Kidney (tissue), 14 donors: ENCODE measurements around the gene RPS15A. TPM values are rescaled to one million over a fixed set of nuclear protein-coding genes. Genes with fewer than 3 reads are reported as not detected.
"Not testable (repeated sequence)": the region's sequence is repeated elsewhere in the genome, so short reads cannot be mapped to it uniquely, and the experiment has no call there.

Experiments
- DNase-seq, 5 donors: peaks; one replicate each; pipeline ENCODE4 v3.0.0-alpha.2; 2013 to 2020
- FAIRE-seq: peaks from 2 replicates; lab custom pipeline; 2012; peaks lifted over from hg19 to GRCh38; lab: Jason Lieb, UNC
- H3K27ac ChIP-seq, 2 donors: one replicate each; pipeline ENCODE4 v1.7.0; 2013; ENCODE audit warnings: low read depth in 2 of 2, low read length in 2 of 2, inconsistent platforms in 1 of 2
- H3K27me3 ChIP-seq: one replicate; pipeline ENCODE4 v1.7.1; 2013; ENCODE audit warnings: low read length, inconsistent platforms; ENCODE audit not compliant: control insufficient read depth, insufficient read depth
- H3K36me3 ChIP-seq, 3 donors: one replicate each; pipeline versions ENCODE4 v1.7.0 to v1.7.1; 2013; ENCODE audit warnings: low read length in 3 of 3, control low read depth in 1 of 3, inconsistent platforms in 1 of 3; ENCODE audit not compliant: insufficient read depth in 3 of 3, control insufficient read depth in 2 of 3
- H3K4me1 ChIP-seq, 3 donors: one replicate each; pipeline versions ENCODE4 v1.7.0 to v1.7.1; 2013; ENCODE audit warnings: low read length in 3 of 3, inconsistent platforms in 1 of 3, low read depth in 1 of 3; ENCODE audit not compliant: control insufficient read depth in 2 of 3, insufficient read depth in 2 of 3
- H3K4me3 ChIP-seq, 3 donors: one replicate each; pipeline versions ENCODE4 v1.7.0 to v1.8.1; 2013; ENCODE audit warnings: low read length in 3 of 3, control low read depth in 1 of 3, inconsistent platforms in 1 of 3
- H3K9ac ChIP-seq, 3 donors: one replicate each; pipeline versions ENCODE4 v1.7.0 to v1.7.1; 2013; ENCODE audit warnings: low read length in 3 of 3, control low read depth in 1 of 3, inconsistent platforms in 1 of 3
- H3K9me3 ChIP-seq, 3 donors: one replicate each; pipeline versions ENCODE4 v1.7.0 to v1.7.1; 2013; ENCODE audit warnings: low read length in 3 of 3, control low read depth in 1 of 3, inconsistent platforms in 1 of 3; ENCODE audit not compliant: control insufficient read depth in 2 of 3, insufficient read depth in 1 of 3
- CTCF ChIP-seq: IDR thresholded peaks from 3 replicates; pipeline ENCODE4 v1.5.1; 2012; ENCODE audit warnings: mild to moderate bottlenecking, moderate library complexity, borderline replicate concordance; ENCODE audit not compliant: insufficient read depth; ENCODE audit errors: extremely low read depth
- intact Hi-C: fragments of 100-400 bp; cut with DNase I; formaldehyde crosslinking; loops from one replicate; pipeline ENCODE4 v1.11.1; 2022
- polyA plus RNA-seq: library from polyadenylated mRNA; stranded (reverse); fragments of 350-450 nt; fragmentation: Illumina TruSeq; extraction: RNeasy Lipid Tissue Mini Kit (QIAGEN cat#74804); gene quantifications from one replicate; pipeline ENCODE4 v1.2.3, GENCODE V29; 2014; ENCODE audit warnings: low read depth, low replicate concordance; ENCODE audit not compliant: insufficient read depth
- total RNA-seq: library from RNA; stranded (reverse); fragmentation: NEBNext Ultra II Directional; extraction: Animal tissue kit (Norgen Biotek cat#: 25700); gene quantifications from one replicate; pipeline ENCODE4 v1.2.1, GENCODE V29; 2021
- donor health status: control.
- donor health status: control.
- donor health status: control.
- donor health status: control.
- donor health status: control.
- donor health status: DM: yes; HTN: yes; CAD: no.
- donor health status: Normal renal cell carcinoma (clear cell type).

Gene RPS15A
- total and polyA plus RNA-seq, 2 donors from 2014 or later: 918 to 1,519 TPM

- TF ChIP-seq CTCF: peak; percentile 42
- H3K9me3 ChIP-seq, H3K27me3 ChIP-seq, H3K27ac ChIP-seq, H3K9ac ChIP-seq, FAIRE-seq, H3K4me1 ChIP-seq, intact Hi-C loops, H3K4me3 ChIP-seq, H3K36me3 ChIP-seq: not testable (repeated sequence)
- peak in 1 of 5 donors; percentile 4 for DNase-seq
These were observed 30.3 kb downstream of the RPS15A start for GRCh38 chr16:18759598-18760520.

DNA sequence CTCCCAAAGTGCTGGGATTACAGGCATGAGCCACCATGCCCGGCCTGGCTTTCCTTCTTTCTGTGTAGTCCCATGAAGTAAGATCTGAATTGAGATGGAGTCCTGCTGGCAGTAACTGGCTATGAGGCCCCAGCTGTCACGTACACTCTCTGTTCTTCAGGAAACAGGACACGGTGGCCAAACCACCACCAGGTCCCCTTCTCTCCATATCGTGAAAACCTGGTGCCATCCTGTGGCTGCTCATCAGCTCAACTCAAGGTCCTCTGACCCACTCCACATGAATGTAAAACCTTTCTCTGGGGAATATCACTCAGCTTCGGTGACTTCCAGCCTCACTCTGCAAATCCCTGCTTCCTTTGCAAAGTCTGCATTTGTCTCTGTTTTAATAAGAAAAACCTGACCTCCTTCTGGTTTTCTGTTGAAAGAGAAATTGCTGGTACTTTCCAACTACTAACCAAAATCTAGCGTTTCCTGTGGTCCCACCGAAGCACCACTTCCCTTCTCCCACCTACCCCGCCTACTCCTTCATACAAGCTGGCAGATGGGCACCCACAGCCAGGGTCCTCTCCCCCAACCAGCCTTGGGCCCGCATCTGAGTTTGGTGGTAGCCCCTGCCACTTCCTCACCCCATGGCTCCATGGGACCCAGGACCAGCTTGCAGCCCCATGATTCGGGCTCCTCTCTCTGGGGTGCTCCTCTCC is 32.0 kb downstream of the RPS15A start:
- intact Hi-C loops, DNase-seq, H3K9ac ChIP-seq, H3K4me3 ChIP-seq, H3K27ac ChIP-seq, H3K36me3 ChIP-seq, H3K9me3 ChIP-seq, H3K27me3 ChIP-seq, FAIRE-seq, H3K4me1 ChIP-seq: not testable (repeated sequence)

DNA sequence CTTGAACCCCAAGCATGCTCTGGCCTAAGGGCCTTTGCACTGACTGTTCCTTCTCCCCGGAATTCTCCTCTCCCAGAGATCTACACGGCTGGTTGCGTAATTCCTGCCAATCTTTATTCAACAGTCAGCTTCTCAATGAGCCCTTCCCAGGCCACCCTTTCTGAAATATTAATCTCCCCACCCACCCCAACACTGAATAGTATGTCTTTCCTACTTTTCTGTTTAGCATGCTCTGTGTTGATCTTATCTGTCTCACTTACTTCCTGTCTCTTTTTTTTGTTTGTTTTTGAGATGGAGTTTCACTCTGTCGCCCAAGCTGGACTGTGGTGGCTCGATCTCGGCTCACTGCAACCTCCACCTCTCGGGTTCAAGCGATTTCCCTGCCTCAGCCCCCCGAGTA is 33.5 kb downstream of the RPS15A start:
- H3K36me3 ChIP-seq, DNase-seq, H3K4me3 ChIP-seq, H3K27ac ChIP-seq, H3K27me3 ChIP-seq, H3K4me1 ChIP-seq, intact Hi-C loops, FAIRE-seq, H3K9ac ChIP-seq, H3K9me3 ChIP-seq: not testable (repeated sequence)

DNA sequence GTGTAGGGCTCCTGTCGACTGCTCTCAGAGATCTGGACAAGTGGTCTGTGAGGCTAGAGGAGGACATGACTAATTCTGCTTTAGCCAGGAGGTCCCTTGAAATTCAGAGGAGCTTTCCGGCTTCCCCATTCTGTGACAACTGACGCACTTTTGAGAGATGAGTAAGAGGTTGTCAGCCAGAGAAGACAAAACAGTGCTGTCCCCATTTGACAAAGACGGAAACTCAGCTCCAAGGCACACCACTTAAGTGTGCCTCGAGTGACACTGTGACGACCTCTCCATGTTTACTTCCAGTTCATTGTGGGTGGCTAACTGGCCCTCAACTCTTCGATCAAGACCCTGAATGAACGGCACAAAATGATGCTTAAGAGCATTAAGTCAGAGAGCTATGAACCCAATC is 47.3 kb downstream of the RPS15A start:
- H3K27ac ChIP-seq, H3K9ac ChIP-seq, H3K4me1 ChIP-seq, DNase-seq, intact Hi-C loops, H3K4me3 ChIP-seq, H3K36me3 ChIP-seq, H3K27me3 ChIP-seq, FAIRE-seq, H3K9me3 ChIP-seq: not testable (repeated sequence)

DNA sequence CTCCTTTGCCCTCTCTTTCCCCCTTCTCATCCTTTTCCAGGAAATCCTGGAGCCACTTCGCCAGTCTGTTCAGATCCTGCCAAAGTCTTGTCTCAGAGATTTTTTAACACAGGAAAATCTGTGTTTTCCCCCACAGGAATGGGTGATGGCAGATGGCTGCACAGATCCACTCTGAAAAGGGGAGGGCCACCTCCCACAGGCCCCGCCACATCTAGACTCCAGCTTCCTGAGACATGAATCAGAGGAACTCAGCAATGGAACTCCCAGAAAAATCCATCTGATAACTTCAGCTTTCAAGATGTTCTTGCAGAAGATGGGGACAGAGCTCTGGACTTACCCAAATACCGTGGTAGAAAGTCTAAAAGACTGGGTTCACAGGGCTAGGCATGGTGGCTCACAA is 50.1 kb downstream of the RPS15A start:
- H3K4me1 ChIP-seq, H3K36me3 ChIP-seq, DNase-seq, H3K27me3 ChIP-seq, H3K9ac ChIP-seq, FAIRE-seq, H3K27ac ChIP-seq, H3K4me3 ChIP-seq, H3K9me3 ChIP-seq, intact Hi-C loops: not testable (repeated sequence)

GRCh38 chr16:18738768-18739167 is 51.4 kb downstream of the RPS15A start:
- H3K36me3 ChIP-seq, H3K9me3 ChIP-seq, FAIRE-seq, intact Hi-C loops, DNase-seq, H3K9ac ChIP-seq, H3K4me3 ChIP-seq, H3K27ac ChIP-seq, H3K27me3 ChIP-seq, H3K4me1 ChIP-seq: not testable (repeated sequence)

GRCh38 chr16:18734279-18734678 is 55.9 kb downstream of the RPS15A start:
- H3K4me1 ChIP-seq, DNase-seq, FAIRE-seq, H3K36me3 ChIP-seq, H3K9ac ChIP-seq, intact Hi-C loops, H3K27ac ChIP-seq, H3K4me3 ChIP-seq, H3K27me3 ChIP-seq, H3K9me3 ChIP-seq: not testable (repeated sequence)
